H1 (cell line): ENCODE measurements around the gene CELF2.

Experiments used
- CTCF ChIP-seq, 3 experiments: IDR thresholded peaks; 1 replicate in 2 of 3; 2 replicates in 1 of 3; pipeline versions ENCODE4 v1.5.1 to v1.6.1; 2011; ENCODE audit warnings: low read length in 3 of 3, mild to moderate bottlenecking in 3 of 3, inconsistent platforms in 2 of 3, low read depth in 1 of 3, moderate library complexity in 1 of 3; ENCODE audit not compliant: insufficient read depth in 1 of 3; ENCODE audit errors: control extremely low read depth in 1 of 3
- POLR2AphosphoS5 ChIP-seq: IDR thresholded peaks from 2 replicates; pipeline ENCODE4 v1.6.1; 2011; ENCODE audit warnings: low read depth, low read length

DNA sequence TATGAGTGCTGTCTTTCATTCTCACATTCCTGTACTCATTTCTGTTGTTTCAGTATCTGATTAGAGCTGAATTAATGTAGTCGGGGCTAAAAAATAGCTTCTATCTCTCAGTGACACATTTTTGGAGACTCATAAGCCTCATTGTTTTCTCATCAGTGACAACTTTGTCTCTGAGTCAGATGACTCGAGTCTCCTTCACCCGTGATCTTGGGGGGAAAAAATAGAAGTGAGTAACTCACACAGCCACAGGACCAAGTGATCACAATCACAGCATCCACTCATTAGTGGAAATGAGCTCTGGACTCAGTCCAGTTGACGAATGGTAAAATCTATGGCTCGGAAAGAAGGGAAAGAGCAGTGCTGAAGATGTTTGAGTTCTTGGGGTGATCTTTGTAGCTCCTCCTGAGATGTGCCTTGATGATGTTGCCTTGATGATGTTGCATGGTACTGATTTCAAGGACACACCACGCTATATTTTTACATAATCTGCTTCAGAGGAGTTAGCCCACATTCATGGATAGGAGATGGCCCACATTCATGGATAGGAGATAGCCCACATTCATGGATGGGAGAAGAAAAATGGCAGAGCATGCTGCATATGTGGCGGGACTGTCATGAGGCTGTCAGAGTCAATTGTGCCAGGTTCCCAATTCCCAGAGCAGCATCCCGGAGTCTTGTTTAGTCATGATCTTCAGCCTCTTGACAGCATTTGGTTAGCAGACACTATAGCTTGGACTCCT, 214.7 kb downstream of the CELF2 start:
- no peak for TF ChIP-seq CTCF (IDR thresholded peaks at IDR 0.05; ENCODE audit: control extremely low read depth in 1 of 3, insufficient read depth in 1 of 3, low read depth in 1 of 3, low read length in 3 of 3)
- TF ChIP-seq POLR2AphosphoS5 = no peak
